ENCODE data around the gene QSOX2. TPM values are rescaled to one million over a fixed set of nuclear protein-coding genes. Genes with fewer than 3 reads are reported as not detected.

QSOX2 gene
- total and polyA plus RNA-seq, 12 donors, result 4.6 to 9.1 (median 7.7) TPM

DNA sequence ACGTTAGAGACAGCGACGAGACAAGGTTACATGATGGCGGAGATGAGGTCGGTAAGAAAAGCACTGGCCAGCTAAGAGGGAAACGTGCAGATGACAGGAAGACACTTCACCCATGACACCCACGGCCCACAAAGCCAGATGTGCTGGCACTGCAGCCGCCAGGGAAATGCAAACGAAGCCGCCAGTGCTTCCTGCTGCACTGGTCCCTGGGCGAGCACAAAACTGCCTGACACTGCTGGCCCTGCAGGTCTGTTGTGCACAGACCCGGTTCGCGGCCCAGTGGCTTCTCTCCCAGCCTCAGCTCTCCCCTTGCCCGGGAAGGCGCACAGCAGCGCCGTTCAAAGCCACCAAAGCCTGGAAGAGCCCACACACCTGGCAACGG is 20.3 kb downstream of the QSOX2 start:
- intact Hi-C loops (cut with DNase I), result no loop called here
- no peak for ATAC-seq
- Histone ChIP-seq H3K9me3 (no peaks in the 10 kb centered on the region), H3K4me3 (no peak overlapping the region), H3K27ac (peak overlapping the region in 1 of 10 donors; percentile 44), H3K27me3 (no peaks in the 10 kb centered on the region), H3K36me3 (peaks cover 0 to 55% (median 4%) of the 10 kb centered on the region in 9 donors), H3K4me1 (no peaks in the 10 kb centered on the region)
- 86 to 90% methylated on average over 19 of the region's 19 CpGs for WGBS, 2 donors
- no peak for DNase-seq
- TF ChIP-seq, protein P1, sequence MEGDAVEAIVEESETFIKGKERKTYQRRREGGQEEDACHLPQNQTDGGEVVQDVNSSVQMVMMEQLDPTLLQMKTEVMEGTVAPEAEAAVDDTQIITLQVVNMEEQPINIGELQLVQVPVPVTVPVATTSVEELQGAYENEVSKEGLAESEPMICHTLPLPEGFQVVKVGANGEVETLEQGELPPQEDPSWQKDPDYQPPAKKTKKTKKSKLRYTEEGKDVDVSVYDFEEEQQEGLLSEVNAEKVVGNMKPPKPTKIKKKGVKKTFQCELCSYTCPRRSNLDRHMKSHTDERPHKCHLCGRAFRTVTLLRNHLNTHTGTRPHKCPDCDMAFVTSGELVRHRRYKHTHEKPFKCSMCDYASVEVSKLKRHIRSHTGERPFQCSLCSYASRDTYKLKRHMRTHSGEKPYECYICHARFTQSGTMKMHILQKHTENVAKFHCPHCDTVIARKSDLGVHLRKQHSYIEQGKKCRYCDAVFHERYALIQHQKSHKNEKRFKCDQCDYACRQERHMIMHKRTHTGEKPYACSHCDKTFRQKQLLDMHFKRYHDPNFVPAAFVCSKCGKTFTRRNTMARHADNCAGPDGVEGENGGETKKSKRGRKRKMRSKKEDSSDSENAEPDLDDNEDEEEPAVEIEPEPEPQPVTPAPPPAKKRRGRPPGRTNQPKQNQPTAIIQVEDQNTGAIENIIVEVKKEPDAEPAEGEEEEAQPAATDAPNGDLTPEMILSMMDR (IDR thresholded peaks at IDR 0.05), result no peak

DNA sequence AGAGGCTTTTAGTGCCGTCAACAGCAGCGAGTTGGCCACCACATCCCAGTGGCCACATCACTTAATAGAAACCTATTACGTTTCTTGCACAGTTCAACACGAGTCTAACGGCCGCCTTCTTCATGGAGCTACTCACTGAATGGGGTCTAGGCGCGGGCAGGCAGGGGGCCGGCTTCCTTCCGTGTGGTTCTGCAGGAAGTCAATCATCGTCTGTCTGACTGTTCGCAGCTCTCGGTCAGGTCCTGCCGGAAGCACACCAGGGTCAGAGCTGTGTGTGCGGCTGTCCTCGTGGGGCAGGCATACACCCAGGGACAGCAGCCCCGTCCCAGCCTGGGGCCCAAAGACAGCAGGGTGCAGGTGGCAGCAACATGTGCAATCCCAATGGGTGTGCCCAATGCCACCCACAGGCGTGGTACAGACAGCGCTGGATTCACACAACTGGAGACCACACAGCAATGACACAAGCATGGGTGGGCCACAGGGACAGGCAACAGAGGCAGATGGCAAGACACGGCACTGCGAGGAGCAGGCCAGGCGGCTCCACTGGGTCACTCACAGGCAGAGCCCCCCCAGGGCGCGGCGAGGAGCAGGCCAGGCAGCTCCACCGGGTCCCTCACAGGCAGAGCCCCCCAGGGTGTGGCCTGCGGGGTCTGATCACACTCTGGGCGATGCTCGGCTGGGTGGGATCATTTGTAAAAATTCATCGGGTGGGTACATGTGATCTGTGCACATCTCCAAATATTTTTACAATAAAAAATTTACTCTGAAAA is 21.6 kb downstream of the QSOX2 start:
- Histone ChIP-seq H3K4me1 (no peaks in the 10 kb centered on the region), H3K27ac (no peak overlapping the region), H3K9me3 (no peaks in the 10 kb centered on the region), H3K27me3 (no peaks in the 10 kb centered on the region), H3K4me3 (no peak overlapping the region), H3K36me3 (peaks cover 0 to 68% (median 4%) of the 10 kb centered on the region in 9 donors)
- no peak for DNase-seq
- 91 to 94% methylated on average over 30 of the region's 30 CpGs for WGBS, 2 donors
- ATAC-seq, result no peak
- intact Hi-C loops (cut with DNase I), result no loop called here
- TF ChIP-seq, protein P1 (IDR thresholded peaks at IDR 0.05), result no peak

DNA sequence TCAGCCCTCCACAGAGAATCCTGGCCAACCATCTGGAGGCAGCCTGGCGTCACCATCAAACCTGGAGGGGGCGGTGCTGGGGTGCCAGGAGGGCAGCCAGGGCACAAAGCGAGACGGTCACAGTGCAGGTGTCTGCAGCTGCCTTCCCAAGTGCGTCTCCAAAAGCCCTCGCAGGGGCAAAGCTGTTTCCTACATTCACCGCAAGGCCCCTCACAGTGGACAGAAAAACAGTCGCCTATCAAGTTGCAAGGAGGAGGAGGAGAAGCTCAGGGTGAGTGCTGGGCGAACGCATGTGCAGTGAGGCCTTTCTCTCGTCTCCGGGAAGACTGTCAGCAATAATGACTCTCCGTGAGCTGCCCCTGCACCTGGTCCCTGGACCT is 22.7 kb downstream of the QSOX2 start:
- intact Hi-C loops (cut with DNase I), result no loop called here
- Histone ChIP-seq H3K4me1 (no peaks in the 10 kb centered on the region), H3K27ac (no peak overlapping the region), H3K27me3 (no peaks in the 10 kb centered on the region), H3K4me3 (no peak overlapping the region), H3K9me3 (no peaks in the 10 kb centered on the region), H3K36me3 (peaks cover 0 to 80% (median 9%) of the 10 kb centered on the region in 9 donors)
- WGBS, 2 donors, result 87 to 99% methylated on average over 13 of the region's 13 CpGs
- TF ChIP-seq, protein P1 (IDR thresholded peaks at IDR 0.05), result no peak
- no peak for DNase-seq
- no peak for ATAC-seq

DNA sequence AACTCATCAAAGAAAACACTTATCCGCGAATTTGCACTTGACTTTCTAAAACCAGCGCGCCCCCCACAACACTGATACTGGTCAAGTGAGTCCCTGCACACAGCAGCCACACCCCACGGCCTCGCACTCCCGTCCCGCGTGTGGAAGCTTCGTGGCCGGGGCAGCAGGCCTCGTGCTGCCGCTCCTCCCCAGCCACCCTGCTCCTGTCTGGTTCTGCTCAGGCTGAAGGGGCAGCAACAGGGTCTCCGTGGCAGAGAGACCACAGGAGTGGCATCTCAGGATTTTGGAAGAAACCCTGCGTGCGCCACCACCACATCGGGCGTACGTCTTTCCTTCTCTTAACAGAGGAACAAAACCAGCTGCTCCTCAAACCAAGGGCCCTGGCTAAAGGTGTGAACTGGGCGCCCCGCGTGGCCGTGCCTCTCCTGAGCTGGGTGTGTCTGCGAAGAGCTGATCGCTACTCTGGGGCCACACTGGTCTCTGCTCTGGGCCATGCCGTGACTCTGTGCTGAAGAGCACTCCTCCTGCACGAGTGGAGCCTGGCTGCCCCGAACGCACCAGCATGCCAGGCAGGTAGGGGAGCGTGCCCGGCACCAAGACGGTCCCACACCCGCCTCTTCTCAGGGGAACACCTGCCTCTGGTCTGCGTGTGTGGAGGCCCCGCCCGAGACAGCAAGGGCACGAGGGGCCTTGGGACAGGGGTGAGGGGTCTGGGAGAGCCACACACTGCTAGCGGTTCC is 23.3 kb downstream of the QSOX2 start:
- no peak for DNase-seq

More for the DNA sequence above, 23.3 kb downstream of the QSOX2 start:
- WGBS, 2 donors, result 96 to 97% methylated on average over 38 of the region's 38 CpGs
- Histone ChIP-seq H3K4me3 (no peak overlapping the region), H3K4me1 (no peaks in the 10 kb centered on the region), H3K27me3 (no peaks in the 10 kb centered on the region), H3K36me3 (peaks cover 0 to 86% (median 9%) of the 10 kb centered on the region in 9 donors), H3K27ac (no peak overlapping the region), H3K9me3 (no peaks in the 10 kb centered on the region)
- ATAC-seq, result no peak
- TF ChIP-seq, protein P1 (IDR thresholded peaks at IDR 0.05), result no peak
- intact Hi-C loops (cut with DNase I), result no loop called here
